ENCODE measurements around the gene CRTC1. TPM values are rescaled to one million over a fixed set of nuclear protein-coding genes. Genes with fewer than 3 reads are reported as not detected.

CRTC1 gene
- total RNA-seq, 1 donor, result 2.4 TPM

GRCh38 chr19:18773682-18774081 lies 90.2 kb downstream of the CRTC1 start:
- H3K4me3 ChIP-seq (ENCODE audit: low read depth, low read length), result no peak overlapping the region
- no peak for DNase-seq (ENCODE audit: low read depth)
- TF ChIP-seq CTCF (IDR thresholded peaks at IDR 0.05; ENCODE audit: insufficient read depth, low read length), result no peak

GRCh38 chr19:18774107-18774506 lies 90.6 kb downstream of the CRTC1 start:
- TF ChIP-seq CTCF (IDR thresholded peaks at IDR 0.05; ENCODE audit: insufficient read depth, low read length), result no peak
- DNase-seq (ENCODE audit: low read depth), result no peak

GRCh38 chr19:18774782-18775444 lies 91.4 kb downstream of the CRTC1 start:
- H3K4me3 ChIP-seq (ENCODE audit: low read depth, low read length), result no peak overlapping the region
- DNase-seq (ENCODE audit: low read depth), result no peak
- TF ChIP-seq CTCF (IDR thresholded peaks at IDR 0.05; ENCODE audit: insufficient read depth, low read length), result no peak

More at GRCh38 chr19:18774107-18774506, 90.6 kb downstream of the CRTC1 start:
- no peak overlapping the region for H3K4me3 ChIP-seq (ENCODE audit: low read depth, low read length)

GRCh38 chr19:18775586-18776287 lies 92.3 kb downstream of the CRTC1 start:
- DNase-seq (ENCODE audit: low read depth), result peak; percentile 36
- no peak overlapping the region for H3K4me3 ChIP-seq (ENCODE audit: low read depth, low read length)
- no peak for TF ChIP-seq CTCF (IDR thresholded peaks at IDR 0.05; ENCODE audit: insufficient read depth, low read length)

- peak; percentile 52 for DNase-seq (ENCODE audit: low read depth)
- no peak overlapping the region for H3K4me3 ChIP-seq (ENCODE audit: low read depth, low read length)
- peak; percentile 45 for TF ChIP-seq CTCF (IDR thresholded peaks at IDR 0.05; ENCODE audit: insufficient read depth, low read length)
These were observed 92.8 kb downstream of the CRTC1 start for GRCh38 chr19:18776288-18776594.

- DNase-seq (ENCODE audit: low read depth), result peak; percentile 40
- H3K4me3 ChIP-seq (ENCODE audit: low read depth, low read length), result no peak overlapping the region
- no peak for TF ChIP-seq CTCF (IDR thresholded peaks at IDR 0.05; ENCODE audit: insufficient read depth, low read length)
These were observed 93.3 kb downstream of the CRTC1 start for GRCh38 chr19:18776736-18777135.

All from fibroblast of the aortic adventitia (primary cell).